KMS-11 (cell line): ENCODE data around the gene UBE4A.

Source experiments
- H2AFZ ChIP-seq: fragments of 200-600 bp; sonication (generic); 2 replicates; pipeline ENCODE4 v1.6.1; 2016; ENCODE audit warnings: antibody characterized with exemption, mixed run types, low read depth
- H3K27ac ChIP-seq: fragments of 200-600 bp; sonication (generic); 2 replicates; pipeline ENCODE4 v1.6.1; 2016; ENCODE audit warnings: mild to moderate bottlenecking, mixed run types
- H3K27me3 ChIP-seq: fragments of 200-600 bp; sonication (generic); 2 replicates; pipeline ENCODE4 v1.6.1; 2017; ENCODE audit warnings: mild to moderate bottlenecking, low read depth, mixed run types, moderate library complexity; ENCODE audit not compliant: insufficient read depth
- H3K36me3 ChIP-seq: fragments of 200-600 bp; sonication (generic); 2 replicates; pipeline ENCODE4 v1.6.1; 2017; ENCODE audit warnings: mild to moderate bottlenecking, mixed run types; ENCODE audit not compliant: insufficient read depth
- H3K4me1 ChIP-seq: fragments of 200-600 bp; sonication (generic); 2 replicates; pipeline ENCODE4 v1.6.1; 2016; ENCODE audit warnings: mild to moderate bottlenecking, low read depth, mixed run types; ENCODE audit not compliant: poor library complexity, severe bottlenecking
- H3K4me2 ChIP-seq: fragments of 200-600 bp; sonication (generic); 2 replicates; pipeline ENCODE4 v1.7.0; 2016; ENCODE audit warnings: mild to moderate bottlenecking, mixed run types
- H3K4me3 ChIP-seq: fragments of 200-600 bp; sonication (generic); IDR thresholded peaks from 2 replicates; pipeline ENCODE4 v1.6.1; 2017; ENCODE audit warnings: low read depth, low read length, mixed read lengths; ENCODE audit not compliant: insufficient read depth
- H3K79me2 ChIP-seq: fragments of 200-600 bp; sonication (generic); 2 replicates; pipeline ENCODE4 v1.6.1; 2016; ENCODE audit warnings: low read depth, mixed run types; ENCODE audit not compliant: insufficient read depth
- H3K9ac ChIP-seq: fragments of 200-600 bp; sonication (generic); 2 replicates; pipeline ENCODE4 v1.6.1; 2016; ENCODE audit warnings: mild to moderate bottlenecking, mixed run types
- H4K20me1 ChIP-seq: fragments of 200-600 bp; sonication (generic); 2 replicates; pipeline ENCODE4 v1.6.1; 2016; ENCODE audit warnings: mild to moderate bottlenecking, mixed run types; ENCODE audit not compliant: insufficient read depth
- CTCF ChIP-seq: fragments of 200-600 bp; sonication (generic); conservative IDR thresholded peaks from 2 replicates; pipeline ENCODE4 v1.6.1; 2017; ENCODE audit warnings: low read depth, mild to moderate bottlenecking, antibody characterized with exemption, low read length, moderate library complexity, mixed read lengths

UBE4A gene

GRCh38 chr11:118359295-118359958, at the start of gene UBE4A:
Gene UBE4A, plus strand, starts transcription at chr11:118359600. Its CDS starts 5,481 bp downstream, at chr11:118365081.
- peak within 1 kb of the TSS; percentile 53 for H3K27ac ChIP-seq
- H3K4me3 ChIP-seq, result no peak within 1 kb of the TSS
- peak within 1 kb of the TSS; percentile 84 for H2AFZ ChIP-seq
- H4K20me1 ChIP-seq, result no peaks in the 10 kb centered on the region
- no peaks in the 10 kb centered on the region for H3K36me3 ChIP-seq
- TF ChIP-seq CTCF, result no peak
- peak within 1 kb of the TSS; percentile 82 for H3K4me2 ChIP-seq
- H3K79me2 ChIP-seq, result peaks cover 28% of the 10 kb centered on the region
- H3K9ac ChIP-seq, result peak within 1 kb of the TSS; percentile 65; the same call in 1 of the 2 replicates
- peaks cover 8% of the 10 kb centered on the region for H3K4me1 ChIP-seq
- no peaks in the 10 kb centered on the region for H3K27me3 ChIP-seq

GRCh38 chr11:118310271-118310670, 49.1 kb upstream of the UBE4A start:
- Histone ChIP-seq H3K36me3 (no peaks in the 10 kb centered on the region), H3K4me1 (peaks cover under 1% of the 10 kb centered on the region), H4K20me1 (no peaks in the 10 kb centered on the region), H3K4me3 (no peak overlapping the region), H3K27ac (no peak overlapping the region), H3K79me2 (no peaks in the 10 kb centered on the region), H3K9ac (no peak overlapping the region), H3K4me2 (no peak overlapping the region), H2AFZ (no peak overlapping the region), H3K27me3 (no peaks in the 10 kb centered on the region)
- TF ChIP-seq CTCF, result no peak

- Histone ChIP-seq H4K20me1 (no peaks in the 10 kb centered on the region), H3K27ac (no peak overlapping the region), H3K79me2 (no peaks in the 10 kb centered on the region), H3K4me1 (peaks cover 7% of the 10 kb centered on the region), H3K27me3 (no peaks in the 10 kb centered on the region), H3K9ac (no peak overlapping the region), H3K4me2 (no peak overlapping the region), H2AFZ (no peak overlapping the region), H3K4me3 (no peak overlapping the region), H3K36me3 (no peaks in the 10 kb centered on the region)
- no peak for TF ChIP-seq CTCF
Measured at GRCh38 chr11:118310781-118311485, 48.5 kb upstream of the UBE4A start.

GRCh38 chr11:118311518-118311917, 47.9 kb upstream of the UBE4A start:
- Histone ChIP-seq H4K20me1 (no peaks in the 10 kb centered on the region), H3K27me3 (no peaks in the 10 kb centered on the region), H3K9ac (no peak overlapping the region), H3K27ac (no peak overlapping the region), H3K4me2 (no peak overlapping the region), H3K4me3 (no peak overlapping the region), H2AFZ (no peak overlapping the region), H3K4me1 (peaks cover 10% of the 10 kb centered on the region), H3K36me3 (no peaks in the 10 kb centered on the region), H3K79me2 (no peaks in the 10 kb centered on the region)
- no peak for TF ChIP-seq CTCF
